ENCODE results near the gene AFP. TPM values are rescaled to one million over a fixed set of nuclear protein-coding genes. Genes with fewer than 3 reads are reported as not detected.

Gene AFP
- total RNA-seq, 1 donor from 2014 or later, result not detected

- no peak for DNase-seq
- CTCF ChIA-PET, result no interaction called here
- no peaks in the 10 kb centered on the region for H3K4me1 Mint-ChIP-seq
Observed at GRCh38 chr4:73419106-73420038, 16.6 kb upstream of the AFP start.

GRCh38 chr4:73420615-73421014, 15.4 kb upstream of the AFP start:
- DNase-seq (no peak), ATAC-seq (ENCODE audit: low read depth) (no peak)
- ChIA-PET CTCF (no interaction called here), POLR2A (no interaction called here)
- H3K4me1 Mint-ChIP-seq, result no peaks in the 10 kb centered on the region
- no peaks in the 10 kb centered on the region for H3K9me3 Mint-ChIP-seq
- no peaks in the 10 kb centered on the region for H3K36me3 Mint-ChIP-seq (ENCODE audit: low read depth)
- TF ChIP-seq CTCF (IDR thresholded peaks at IDR 0.05), result no peak
- no peak overlapping the region for H3K4me3 Mint-ChIP-seq
- H3K27me3 Mint-ChIP-seq, result no peaks in the 10 kb centered on the region
- intact Hi-C loops (cut with micrococcal nuclease), result no loop called here
- no peak overlapping the region for H3K27ac Mint-ChIP-seq

More at GRCh38 chr4:73419106-73420038, 16.6 kb upstream of the AFP start:
- no peak overlapping the region for H3K27ac Mint-ChIP-seq
- no peak for TF ChIP-seq CTCF (IDR thresholded peaks at IDR 0.05)
- intact Hi-C loops (cut with micrococcal nuclease), result no loop called here
- no peaks in the 10 kb centered on the region for H3K36me3 Mint-ChIP-seq (ENCODE audit: low read depth)
- H3K9me3 Mint-ChIP-seq, result no peaks in the 10 kb centered on the region
- ATAC-seq (ENCODE audit: low read depth), result no peak
- H3K4me3 Mint-ChIP-seq, result no peak overlapping the region
- no peaks in the 10 kb centered on the region for H3K27me3 Mint-ChIP-seq
- POLR2A ChIA-PET, result no interaction called here

- POLR2A ChIA-PET, result no interaction called here
- no peaks in the 10 kb centered on the region for H3K36me3 Mint-ChIP-seq (ENCODE audit: low read depth)
- CTCF ChIA-PET, result no interaction called here
- DNase-seq (no peak), ATAC-seq (ENCODE audit: low read depth) (no peak)
- intact Hi-C loops (cut with micrococcal nuclease), result no loop called here
- H3K27ac Mint-ChIP-seq, result no peak overlapping the region
- H3K4me3 Mint-ChIP-seq, result no peak overlapping the region
- TF ChIP-seq CTCF (IDR thresholded peaks at IDR 0.05), result no peak
- no peaks in the 10 kb centered on the region for H3K4me1 Mint-ChIP-seq
- H3K9me3 Mint-ChIP-seq, result no peaks in the 10 kb centered on the region
- no peaks in the 10 kb centered on the region for H3K27me3 Mint-ChIP-seq
Observed at GRCh38 chr4:73421708-73422457, 14.1 kb upstream of the AFP start.

GRCh38 chr4:73422458-73422752, 13.6 kb upstream of the AFP start:
- intact Hi-C loops (cut with micrococcal nuclease), result no loop called here
- H3K9me3 Mint-ChIP-seq, result no peaks in the 10 kb centered on the region

More at GRCh38 chr4:73422458-73422752, 13.6 kb upstream of the AFP start:
- Mint-ChIP-seq H3K27me3 (no peaks in the 10 kb centered on the region), H3K36me3 (ENCODE audit: low read depth) (no peaks in the 10 kb centered on the region), H3K4me1 (no peaks in the 10 kb centered on the region), H3K27ac (no peak overlapping the region), H3K4me3 (no peak overlapping the region)
- no peak for DNase-seq
- no peak for ATAC-seq (ENCODE audit: low read depth)
- TF ChIP-seq CTCF (IDR thresholded peaks at IDR 0.05), result no peak
- CTCF ChIA-PET, result no interaction called here
- POLR2A ChIA-PET, result no interaction called here
